AG09309 (cell line): ENCODE results near the gene ZNF554.
"Not testable (repeated sequence)": the region's sequence is repeated elsewhere in the genome, so short reads cannot be mapped to it uniquely, and the experiment has no call there.

Source experiments
- DNase-seq: peaks from one replicate; pipeline ENCODE4 v3.0.0-alpha.2; 2010; ENCODE audit warnings: low read depth
- H3K4me3 ChIP-seq: 2 replicates; pipeline ENCODE4 v1.5.1; 2011; ENCODE audit warnings: mild to moderate bottlenecking, low read depth, low read length, moderate library complexity; ENCODE audit not compliant: control insufficient read depth
- CTCF ChIP-seq: IDR thresholded peaks from 2 replicates; pipeline ENCODE4 v1.5.1; 2011; ENCODE audit warnings: mild to moderate bottlenecking, low read depth, low read length, inconsistent platforms; ENCODE audit not compliant: insufficient read depth, control insufficient read depth; ENCODE audit errors: missing control alignments

The ZNF554 gene

DNA sequence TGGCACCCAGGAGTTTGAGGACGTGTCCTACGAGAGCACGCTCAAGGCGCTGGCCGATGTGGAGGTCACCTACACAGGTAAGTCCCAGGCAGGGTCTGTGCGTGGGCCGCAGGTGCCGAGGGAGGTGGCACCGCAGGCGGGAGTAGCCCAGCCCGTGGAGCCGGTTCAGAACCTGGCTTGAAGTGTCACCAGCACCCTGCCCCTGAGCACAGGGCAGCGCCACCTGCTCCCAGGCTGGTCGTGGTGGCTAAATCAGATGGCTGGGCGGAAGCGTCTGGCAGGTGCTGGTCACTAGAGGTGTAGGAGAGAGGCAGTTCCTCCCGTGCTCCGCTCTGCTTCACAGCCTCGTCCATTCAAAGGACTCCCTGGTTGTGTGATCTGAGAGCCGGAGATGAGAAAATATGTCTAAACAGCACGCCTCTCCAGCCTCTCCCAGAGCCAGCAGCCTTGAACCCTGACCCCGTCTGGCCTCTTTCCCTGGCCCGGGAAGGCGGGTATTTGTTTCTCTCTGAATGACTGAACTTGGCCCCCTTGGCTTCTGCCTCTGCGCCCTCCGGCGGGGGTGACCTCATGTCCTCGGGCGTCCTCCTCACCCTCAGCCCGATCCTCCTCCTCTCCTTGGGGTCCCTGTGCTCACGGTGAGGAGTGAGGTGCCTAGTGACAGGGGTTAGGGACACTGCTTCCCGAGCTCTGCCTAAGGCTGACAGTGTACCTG, 29.0 kb upstream of the ZNF554 start:
- no peak for TF ChIP-seq CTCF
- no peak for DNase-seq
- H3K4me3 ChIP-seq, result no peak overlapping the region

- TF ChIP-seq CTCF, result no peak
- no peak overlapping the region for H3K4me3 ChIP-seq
- DNase-seq, result no peak
Measured at GRCh38 chr19:2791440-2791839, 28.2 kb upstream of the ZNF554 start.

GRCh38 chr19:2791876-2792275, 27.8 kb upstream of the ZNF554 start:
- no peak for DNase-seq
- no peak for TF ChIP-seq CTCF
- H3K4me3 ChIP-seq, result no peak overlapping the region

- not testable (repeated sequence) for H3K4me3 ChIP-seq, DNase-seq
Measured at GRCh38 chr19:2792666-2793065, 27.0 kb upstream of the ZNF554 start.

- no peak overlapping the region for H3K4me3 ChIP-seq
- no peak for TF ChIP-seq CTCF
- no peak for DNase-seq
Measured at GRCh38 chr19:2793126-2793525, 26.5 kb upstream of the ZNF554 start.

DNA sequence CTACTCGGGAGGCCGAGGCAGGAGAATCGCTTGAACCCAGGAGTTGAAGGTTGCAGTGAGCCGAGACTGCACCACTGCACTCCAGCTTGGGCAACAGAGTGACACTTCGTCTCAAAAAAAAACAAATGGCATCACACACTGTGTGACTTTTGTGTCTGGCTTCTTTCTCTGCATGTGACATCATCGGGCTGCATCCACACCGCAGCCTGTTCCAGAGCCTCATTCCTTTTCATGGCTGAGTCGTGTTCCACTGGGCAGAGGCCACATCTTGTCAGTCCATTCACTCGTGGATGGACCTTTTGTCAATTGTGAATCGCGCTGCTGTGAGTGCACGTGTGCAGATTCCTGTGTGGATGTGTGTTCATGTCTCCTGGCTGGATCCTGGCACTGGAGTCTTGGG, 26.1 kb upstream of the ZNF554 start:
- no peak for TF ChIP-seq CTCF
- no peak for DNase-seq
- no peak overlapping the region for H3K4me3 ChIP-seq

DNA sequence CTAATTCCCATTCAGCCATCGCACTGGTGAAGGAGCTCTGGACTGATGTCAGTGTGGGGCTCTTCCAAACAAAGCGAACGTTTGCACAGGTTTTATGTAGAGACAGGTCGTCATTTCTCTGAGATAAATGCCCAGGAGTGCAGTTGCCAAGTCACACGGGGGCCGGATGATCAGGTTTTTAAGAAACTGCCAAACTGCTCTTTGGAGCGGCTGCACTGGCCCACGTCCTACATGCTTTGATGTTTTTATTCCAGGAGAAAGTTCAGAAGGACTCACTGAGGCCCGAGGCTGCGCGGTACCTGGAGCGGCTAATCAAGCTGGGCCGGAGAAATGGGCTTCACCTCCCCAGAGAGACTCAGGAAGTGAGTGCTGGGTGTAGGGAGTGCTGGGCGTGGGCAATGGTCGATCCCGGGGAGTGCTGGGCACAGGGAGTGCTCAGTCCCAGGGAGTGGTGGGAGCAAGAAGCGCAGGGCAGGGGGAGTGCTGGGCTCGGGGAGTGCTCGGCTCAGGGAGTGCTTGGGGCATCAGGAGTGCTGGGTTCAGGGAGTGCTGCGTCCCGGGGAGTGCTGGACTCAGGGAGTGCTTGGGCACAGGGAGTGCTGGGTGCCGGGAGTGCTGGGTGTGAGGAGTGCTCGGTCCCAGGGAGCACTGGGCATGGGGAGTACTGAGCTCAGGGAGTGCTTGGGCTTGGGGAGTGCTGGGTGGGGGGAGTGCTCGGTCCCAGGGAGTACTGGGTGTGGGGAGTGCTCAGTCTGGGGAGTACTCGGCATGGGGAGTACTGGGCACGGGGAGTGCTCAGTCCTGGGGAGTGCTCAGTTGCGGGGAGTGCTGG, 23.6 kb upstream of the ZNF554 start:
- no peak for DNase-seq
- no peak for TF ChIP-seq CTCF
- H3K4me3 ChIP-seq, result no peak overlapping the region
